Endothelial cell of umbilical vein (primary cell): Measurements from ENCODE around the gene CEP89. TPM values are rescaled to one million over a fixed set of nuclear protein-coding genes. Genes with fewer than 3 reads are reported as not detected.
A peak's percentile ranks its signal among the peaks of the same experiment; 100 is the strongest.

ENCODE experiments used
- BruUV-seq: library from RNA; stranded (reverse); fragments of 400-500 nt; replicated peaks from 2 replicates; lab custom pipeline; 2021; lab: Mats Ljungman, UMichigan
- CTCF ChIA-PET: fragments of 300-600, 350-600 bp; sonication (Branson Sonifier 250); formaldehyde crosslinking; loops from one replicate; lab custom pipeline; 2021; ENCODE audit warnings: antibody characterized with exemption, inconsistent platforms; lab: Charles Lee
- POLR2A ChIA-PET: fragments of 300-600, 350-600 bp; sonication (Branson Sonifier 250); formaldehyde crosslinking; loops from one replicate; lab custom pipeline; 2021; ENCODE audit warnings: antibody characterized with exemption, inconsistent platforms; lab: Charles Lee
- DNase-seq: peaks from one replicate; pipeline ENCODE4 v3.0.0-alpha.2; 2011; ENCODE audit warnings: low read depth, low spot score
- FAIRE-seq: peaks from 2 replicates; lab custom pipeline; 2011; peaks lifted over from hg19 to GRCh38; lab: Jason Lieb, UNC
- H2AFZ ChIP-seq: 2 replicates; pipeline ENCODE4 v1.6.0; 2012; ENCODE audit warnings: low read depth, low read length, control low read depth, inconsistent platforms
- H3K27ac ChIP-seq: 2 replicates; pipeline ENCODE4 v1.5.1; 2011; ENCODE audit warnings: low read depth, mild to moderate bottlenecking, control low read depth, low read length, moderate library complexity; ENCODE audit not compliant: insufficient read depth
- H3K27me3 ChIP-seq, 2 experiments: 2 replicates each; pipeline versions ENCODE4 v1.6.0 to v1.6.1; 2011; ENCODE audit warnings: low read length in 2 of 2, mixed read lengths in 1 of 2; ENCODE audit not compliant: control insufficient read depth in 2 of 2, insufficient read depth in 2 of 2
- H3K36me3 ChIP-seq, 2 experiments: 2 replicates in 1 of 2; 3 replicates in 1 of 2; pipeline ENCODE4 v1.5.1; 2011; ENCODE audit warnings: low read length in 2 of 2, mild to moderate bottlenecking in 1 of 2, moderate library complexity in 1 of 2; ENCODE audit not compliant: control insufficient read depth in 2 of 2, insufficient read depth in 2 of 2; ENCODE audit errors: extremely low read depth in 1 of 2
- H3K4me1 ChIP-seq: 3 replicates; pipeline ENCODE4 v1.5.1; 2011; ENCODE audit warnings: mild to moderate bottlenecking, low read length; ENCODE audit not compliant: control insufficient read depth, insufficient read depth; ENCODE audit errors: extremely low read depth
- H3K4me2 ChIP-seq: 2 replicates; pipeline ENCODE4 v1.6.1; 2011; ENCODE audit warnings: low read length, control low read depth, mixed read lengths; ENCODE audit not compliant: insufficient read depth
- H3K4me3 ChIP-seq, 3 experiments: fragments of 200-600 bp in 1 of 3; sonication (generic), shearing (Covaris generic) in 1 of 3; replicated peaks in 1 of 3; 2 replicates each; pipeline ENCODE4 v1.5.1; 2011 to 2016; ENCODE audit warnings: control low read depth in 3 of 3, low read length in 3 of 3, mild to moderate bottlenecking in 2 of 3, inconsistent platforms in 1 of 3, low read depth in 1 of 3, moderate library complexity in 1 of 3; ENCODE audit not compliant: insufficient read depth in 1 of 3
- H3K79me2 ChIP-seq: 2 replicates; pipeline ENCODE4 v1.6.0; 2012; ENCODE audit warnings: low read length, inconsistent platforms; ENCODE audit not compliant: control insufficient read depth, insufficient read depth
- H3K9ac ChIP-seq: replicated peaks from 2 replicates; pipeline ENCODE3; 2011; ENCODE audit warnings: low read length, control low read depth; ENCODE audit not compliant: insufficient read depth; ENCODE audit errors: extremely low read depth
- H3K9me1 ChIP-seq: replicated peaks from 3 replicates; pipeline ENCODE4 v1.6.0; 2011; ENCODE audit warnings: mild to moderate bottlenecking, low read length; ENCODE audit not compliant: control insufficient read depth, insufficient read depth; ENCODE audit errors: extremely low read depth
- H3K9me3 ChIP-seq: replicated peaks from 2 replicates; pipeline ENCODE4 v1.5.1; 2012; ENCODE audit warnings: low read length, inconsistent platforms; ENCODE audit not compliant: control insufficient read depth, insufficient read depth
- H4K20me1 ChIP-seq: replicated peaks from 2 replicates; pipeline ENCODE3; 2011; ENCODE audit warnings: mild to moderate bottlenecking, low read length; ENCODE audit not compliant: control insufficient read depth, insufficient read depth; ENCODE audit errors: extremely low read depth
- CTCF ChIP-seq, 2 donors: IDR thresholded peaks; 1 replicate in 1 of 2; 2 replicates in 1 of 2; pipeline ENCODE4 v1.5.1; 2011; ENCODE audit warnings: low read length in 2 of 2, mild to moderate bottlenecking in 2 of 2, moderate library complexity in 2 of 2, control low read depth in 1 of 2, inconsistent platforms in 1 of 2, low read depth in 1 of 2; ENCODE audit not compliant: insufficient read depth in 1 of 2; ENCODE audit errors: extremely low read depth in 1 of 2
- EZH2 ChIP-seq: IDR thresholded peaks from 2 replicates; pipeline ENCODE4 v1.6.1; 2012; ENCODE audit warnings: borderline replicate concordance, low read depth, mild to moderate bottlenecking, moderate library complexity, low read length, inconsistent platforms; ENCODE audit not compliant: severe bottlenecking
- FOS ChIP-seq: IDR thresholded peaks from 2 replicates; pipeline ENCODE4 v1.6.1; 2011; ENCODE audit warnings: mild to moderate bottlenecking, low read length, moderate library complexity, borderline replicate concordance; ENCODE audit not compliant: insufficient read depth
- GATA2 ChIP-seq: IDR thresholded peaks from 2 replicates; pipeline ENCODE4 v1.7.0; 2011; ENCODE audit warnings: low read depth, mild to moderate bottlenecking, moderate library complexity, mixed read lengths, low read length; ENCODE audit not compliant: insufficient read length, insufficient read depth
- JUN ChIP-seq: IDR thresholded peaks from 2 replicates; pipeline ENCODE4 v1.6.1; 2011; ENCODE audit warnings: borderline replicate concordance, low read depth; ENCODE audit not compliant: insufficient read length, insufficient read depth
- MAX ChIP-seq: IDR thresholded peaks from 2 replicates; pipeline ENCODE4 v1.6.1; 2011; ENCODE audit not compliant: insufficient read depth, insufficient read length
- MYC ChIP-seq: IDR thresholded peaks from one replicate; pipeline ENCODE4 v1.6.1; 2011; ENCODE audit warnings: mild to moderate bottlenecking, low read depth, low read length
- POLR2A ChIP-seq: IDR thresholded peaks from 2 replicates; pipeline ENCODE4 v1.6.1; 2012; ENCODE audit warnings: low read depth, mild to moderate bottlenecking, control low read depth, low read length
- POLR2AphosphoS5 ChIP-seq: IDR thresholded peaks from 2 replicates; pipeline ENCODE4 v1.6.1; 2012; ENCODE audit warnings: low read depth, mild to moderate bottlenecking, control low read depth, low read length, moderate library complexity; ENCODE audit not compliant: insufficient read depth
- dilution Hi-C: fragments of 300-500 bp; cut with MboI; formaldehyde crosslinking; loops from one replicate; pipeline ENCODE4 v1.15.0; 2019; ENCODE audit warnings: low sequenced_read_pairs; ENCODE audit not compliant: extremely low pct_ligation_motif_present
- intact Hi-C: fragments of 100-400 bp; cut with micrococcal nuclease; formaldehyde crosslinking; loops from one replicate; pipeline ENCODE4 v1.10.0; 2022
- polyA plus RNA-seq, 4 experiments: library from polyadenylated mRNA; depleted of rRNA in 3 of 4; stranded (reverse) in 3 of 4; unstranded in 1 of 4; fragments of >200 nt; gene quantifications; 2 replicates each; pipeline versions ENCODE4 v1.2.1 to v1.2.3, GENCODE V29; 2011 to 2012; ENCODE audit warnings: missing spikeins in 1 of 4
- total RNA-seq: library from RNA; stranded (reverse); gene quantifications from 2 replicates; pipeline ENCODE4 v1.2.3, GENCODE V29; 2021

Gene CEP89
- total and polyA plus RNA-seq, 2 donors (not counting 3 experiments of a cell fraction or from before 2014, with no cell fraction given), result 25.1 to 46.2 TPM

- FAIRE-seq (no peak), DNase-seq (no peak)
- TF ChIP-seq GATA2 (no peak), MYC (no peak), JUN (no peak), CTCF (IDR thresholded peaks at IDR 0.05; ENCODE audit: extremely low read depth in 1 of 2, insufficient read depth in 1 of 2, low read depth in 1 of 2, low read length in 2 of 2) (no peak)
- ChIA-PET CTCF (interaction anchor here (1.8 kb wide), 1 partner anchor 9 kb away, joined by 4 read pairs; no protein-coding TSS in a partner anchor), POLR2A (no interaction called here)
- Histone ChIP-seq H3K27ac (no peak overlapping the region), H3K9me1 (no peaks in the 10 kb centered on the region), H3K27me3 (no peaks in the 10 kb centered on the region), H4K20me1 (no peaks in the 10 kb centered on the region), H3K9me3 (no peaks in the 10 kb centered on the region), H3K9ac (no peak overlapping the region), H3K36me3 (peaks cover 2 to 21% of the 10 kb centered on the region in 2 experiments), H3K4me2 (no peak overlapping the region), H3K4me1 (no peaks in the 10 kb centered on the region), H3K4me3 (no peak overlapping the region), H2AFZ (no peak overlapping the region), H3K79me2 (no peaks in the 10 kb centered on the region)
- dilution Hi-C loops (no loop called here), intact Hi-C loops (no loop called here)
- BruUV-seq, result no TSS peak
These were observed 52.4 kb downstream of the CEP89 start for GRCh38 chr19:32919365-32919764.

GRCh38 chr19:32917616-32917996 lies 54.2 kb downstream of the CEP89 start:
- ChIA-PET CTCF (interaction anchor here (0.6 kb wide), 1 partner anchor 12 kb away, joined by 3 read pairs; no protein-coding TSS in a partner anchor), POLR2A (no interaction called here)
- Histone ChIP-seq H3K9ac (no peak overlapping the region), H3K79me2 (no peaks in the 10 kb centered on the region), H3K4me1 (no peaks in the 10 kb centered on the region), H2AFZ (no peak overlapping the region), H3K4me3 (no peak overlapping the region), H4K20me1 (no peaks in the 10 kb centered on the region), H3K9me3 (no peaks in the 10 kb centered on the region), H3K27me3 (no peaks in the 10 kb centered on the region), H3K36me3 (peaks cover 0 to 12% of the 10 kb centered on the region in 2 experiments), H3K9me1 (no peaks in the 10 kb centered on the region), H3K4me2 (no peak overlapping the region), H3K27ac (no peak overlapping the region)
- TF ChIP-seq EZH2 (no peak), MYC (no peak), POLR2AphosphoS5 (no peak), FOS (no peak), MAX (no peak), CTCF (IDR thresholded peaks at IDR 0.05; ENCODE audit: extremely low read depth in 1 of 2, insufficient read depth in 1 of 2, low read depth in 1 of 2, low read length in 2 of 2) (no peak), POLR2A (no peak), JUN (no peak), GATA2 (no peak)
- peak; percentile 8 for FAIRE-seq
- DNase-seq, result no peak
- BruUV-seq, result no TSS peak
- intact Hi-C loops (no loop called here), dilution Hi-C loops (no loop called here)
